ENCODE results near the gene TBC1D22B. TPM values are rescaled to one million over a fixed set of nuclear protein-coding genes. Genes with fewer than 3 reads are reported as not detected.
A peak's percentile ranks its signal among the peaks of the same experiment; 100 is the strongest.
"Not testable (repeated sequence)": the region's sequence is repeated elsewhere in the genome, so short reads cannot be mapped to it uniquely, and the experiment has no call there.

TBC1D22B gene
- total RNA-seq, 2 donors from 2014 or later, result 11.2 to 11.9 TPM

DNA sequence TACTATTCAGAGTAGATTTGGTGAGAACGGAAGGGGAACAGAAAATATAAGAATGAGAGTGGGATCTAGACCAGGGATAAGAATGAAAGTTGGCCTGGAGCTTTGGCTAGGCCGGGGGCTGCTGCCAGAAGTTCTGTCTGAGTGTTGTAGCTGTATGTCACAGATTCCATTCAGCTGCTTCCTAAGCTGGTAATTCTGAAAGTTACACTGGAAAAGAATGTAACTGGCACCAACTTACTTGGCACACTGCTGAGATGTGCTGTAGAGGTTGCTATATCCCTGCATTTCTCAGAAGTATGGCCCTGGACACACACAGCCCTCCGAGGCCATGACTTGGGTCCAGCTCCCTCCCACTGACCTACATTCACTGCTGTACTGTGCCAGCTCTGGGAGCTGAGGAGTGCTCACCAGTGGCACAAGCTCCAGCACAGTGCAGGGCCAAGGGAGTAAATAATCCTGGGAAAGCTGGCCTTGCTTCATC is 26.1 kb downstream of the TBC1D22B start:
- ATAC-seq (no peak), DNase-seq (no peak)
- Mint-ChIP-seq H3K4me1 (peaks cover 14% of the 10 kb centered on the region), H3K27me3 (no peaks in the 10 kb centered on the region), H3K4me3 (no peak overlapping the region), H3K36me3 (ENCODE audit: low read depth) (peaks cover 7% of the 10 kb centered on the region), H3K27ac (peak overlapping the region; percentile 57)
- H3K9me3 ChIP-seq (ENCODE audit: control insufficient read depth, low read length, poor library complexity, severe bottlenecking), result no peaks in the 10 kb centered on the region

GRCh38 chr6:37284781-37285180 is 27.2 kb downstream of the TBC1D22B start:
- Mint-ChIP-seq H3K27me3 (no peaks in the 10 kb centered on the region), H3K4me3 (no peak overlapping the region), H3K27ac (no peak overlapping the region), H3K4me1 (peaks cover 18% of the 10 kb centered on the region), H3K36me3 (ENCODE audit: low read depth) (peaks cover 5% of the 10 kb centered on the region)
- no peak for ATAC-seq
- DNase-seq, result no peak
- H3K9me3 ChIP-seq (ENCODE audit: control insufficient read depth, low read length, poor library complexity, severe bottlenecking), result no peaks in the 10 kb centered on the region

DNA sequence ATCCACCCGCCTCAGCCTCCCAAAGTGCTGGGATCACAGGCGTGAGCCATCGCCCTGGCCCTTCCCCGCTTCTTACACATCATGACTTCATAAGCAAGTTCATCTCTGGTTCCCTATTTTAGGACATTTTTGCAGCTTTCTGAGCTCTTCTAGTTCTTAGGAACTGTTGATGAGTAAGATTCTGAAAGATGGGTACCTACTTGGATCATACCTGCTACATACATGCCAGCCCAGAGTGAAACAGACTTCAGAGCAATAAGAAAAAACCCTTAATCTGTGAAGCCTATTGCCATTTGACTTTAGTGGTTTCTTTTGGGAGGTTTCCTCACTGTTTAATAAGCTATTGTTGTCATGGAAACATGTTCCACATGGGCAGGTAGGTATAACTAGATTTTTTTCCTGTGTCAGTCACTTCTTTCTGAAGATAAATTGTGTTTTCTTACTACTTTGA is 28.3 kb downstream of the TBC1D22B start:
- DNase-seq (no peak), ATAC-seq (no peak)
- Mint-ChIP-seq H3K4me3 (no peak overlapping the region), H3K27ac (no peak overlapping the region), H3K36me3 (ENCODE audit: low read depth) (peaks cover 5% of the 10 kb centered on the region), H3K4me1 (peaks cover 21% of the 10 kb centered on the region), H3K27me3 (no peaks in the 10 kb centered on the region)
- no peaks in the 10 kb centered on the region for H3K9me3 ChIP-seq (ENCODE audit: control insufficient read depth, low read length, poor library complexity, severe bottlenecking)

GRCh38 chr6:37287519-37288157 is 30.1 kb downstream of the TBC1D22B start:
- Mint-ChIP-seq H3K27me3 (no peaks in the 10 kb centered on the region), H3K36me3 (ENCODE audit: low read depth) (peaks cover 11% of the 10 kb centered on the region), H3K27ac (no peak overlapping the region), H3K4me1 (peaks cover 22% of the 10 kb centered on the region), H3K4me3 (no peak overlapping the region)
- no peak for DNase-seq
- H3K9me3 ChIP-seq (ENCODE audit: control insufficient read depth, low read length, poor library complexity, severe bottlenecking), result no peaks in the 10 kb centered on the region
- ATAC-seq, result no peak

DNA sequence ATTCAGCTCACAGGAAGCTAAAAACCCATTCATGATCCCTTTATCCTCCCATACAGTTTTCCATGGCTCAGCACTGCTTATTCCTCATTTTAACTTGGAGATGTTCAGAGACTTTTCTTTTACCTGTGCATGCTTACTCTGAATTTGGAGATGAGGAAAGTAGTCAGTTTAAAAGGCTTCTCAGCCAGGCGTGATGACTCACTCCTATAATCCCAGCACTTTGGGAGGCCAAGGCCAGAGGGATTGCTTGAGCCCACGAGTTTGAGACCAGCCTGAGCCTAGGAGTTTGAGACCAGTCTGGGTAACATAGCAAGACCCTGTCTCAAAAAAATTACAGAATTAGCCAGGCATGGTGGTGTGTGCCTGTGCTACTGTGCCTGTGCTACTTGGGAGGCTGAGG is 30.7 kb downstream of the TBC1D22B start:
- Mint-ChIP-seq H3K4me1 (peaks cover 21% of the 10 kb centered on the region), H3K36me3 (ENCODE audit: low read depth) (peaks cover 11% of the 10 kb centered on the region), H3K27ac (peak overlapping the region; percentile 80), H3K4me3 (no peak overlapping the region), H3K27me3 (no peaks in the 10 kb centered on the region)
- DNase-seq (no peak), ATAC-seq (no peak)
- H3K9me3 ChIP-seq (ENCODE audit: control insufficient read depth, low read length, poor library complexity, severe bottlenecking), result no peaks in the 10 kb centered on the region

GRCh38 chr6:37289931-37290330 is 32.4 kb downstream of the TBC1D22B start:
- no peaks in the 10 kb centered on the region for H3K27me3 Mint-ChIP-seq
- peak overlapping the region; percentile 60 for H3K4me3 Mint-ChIP-seq
- DNase-seq (no peak), ATAC-seq (peak; percentile 89)
- no peaks in the 10 kb centered on the region for H3K9me3 ChIP-seq (ENCODE audit: control insufficient read depth, low read length, poor library complexity, severe bottlenecking)
- peak overlapping the region; percentile 80 for H3K27ac Mint-ChIP-seq
- peaks cover 12% of the 10 kb centered on the region for H3K36me3 Mint-ChIP-seq (ENCODE audit: low read depth)
- peaks cover 21% of the 10 kb centered on the region for H3K4me1 Mint-ChIP-seq

DNA sequence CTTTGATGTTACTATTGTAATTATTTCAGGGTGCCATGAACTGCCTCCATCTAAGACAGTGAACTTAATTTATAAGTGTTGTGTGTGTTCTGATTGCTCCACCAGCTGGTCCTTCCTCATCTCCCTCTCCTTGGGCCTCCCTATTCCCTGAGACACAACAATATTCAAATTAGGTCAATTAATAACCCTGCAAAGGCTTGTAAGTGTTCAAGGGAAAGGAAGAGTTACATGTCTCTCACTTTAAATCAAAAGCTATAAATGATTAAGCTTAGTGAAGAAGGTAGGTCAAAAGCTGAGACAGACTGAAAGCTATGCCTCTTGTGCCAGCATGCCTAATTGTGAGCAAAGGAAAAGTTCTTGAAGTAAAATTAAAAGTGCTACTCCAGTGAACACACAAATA is 35.9 kb downstream of the TBC1D22B start:
- ATAC-seq (no peak), DNase-seq (no peak)
- H3K4me1 Mint-ChIP-seq, result peaks cover 21% of the 10 kb centered on the region
- no peaks in the 10 kb centered on the region for H3K9me3 ChIP-seq (ENCODE audit: control insufficient read depth, low read length, poor library complexity, severe bottlenecking)
- H3K4me3 Mint-ChIP-seq, result no peak overlapping the region
- no peak overlapping the region for H3K27ac Mint-ChIP-seq
- H3K36me3 Mint-ChIP-seq (ENCODE audit: low read depth), result peaks cover 13% of the 10 kb centered on the region
- no peaks in the 10 kb centered on the region for H3K27me3 Mint-ChIP-seq

DNA sequence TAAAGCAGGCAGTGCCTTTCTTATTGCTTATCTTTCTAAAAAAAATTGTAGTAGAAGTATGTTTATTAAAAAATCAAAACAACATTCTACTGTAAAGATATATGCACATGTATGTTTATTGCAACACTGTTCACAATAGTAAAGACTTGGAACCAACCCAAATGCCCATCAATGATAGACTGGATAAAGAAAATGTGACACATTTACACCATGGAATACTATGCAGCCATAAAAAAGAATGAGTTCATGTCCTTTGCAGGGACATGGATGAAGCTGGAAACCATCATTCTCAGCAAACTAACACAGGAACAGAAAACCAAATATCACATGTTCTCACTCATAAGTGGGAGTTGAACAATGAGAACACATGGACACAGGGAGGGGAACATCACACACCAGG is 40.1 kb downstream of the TBC1D22B start:
- H3K9me3 ChIP-seq (ENCODE audit: control insufficient read depth, low read length, poor library complexity, severe bottlenecking); ATAC-seq; H3K27ac Mint-ChIP-seq; H3K4me3 Mint-ChIP-seq; DNase-seq; H3K4me1 Mint-ChIP-seq; H3K36me3 Mint-ChIP-seq (ENCODE audit: low read depth); H3K27me3 Mint-ChIP-seq: not testable (repeated sequence)

DNA sequence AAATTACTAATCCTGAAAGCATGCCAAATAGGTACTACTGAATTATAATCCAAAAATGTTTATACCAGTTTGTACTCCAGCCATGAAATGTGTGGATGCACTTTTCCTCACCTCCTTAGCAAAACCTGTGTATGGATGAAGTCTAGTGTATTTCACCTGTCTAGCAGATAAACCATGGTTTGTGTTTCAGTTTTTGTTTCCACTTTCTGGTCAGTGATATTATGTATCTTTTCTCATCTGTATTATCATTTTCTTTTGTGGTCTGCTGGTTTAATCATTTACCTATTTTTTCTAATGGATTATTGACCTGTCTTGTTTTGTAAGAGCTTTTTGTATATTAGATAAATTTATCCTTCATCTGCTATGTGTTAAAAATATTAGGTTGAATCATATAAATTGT is 41.4 kb downstream of the TBC1D22B start:
- no peaks in the 10 kb centered on the region for H3K27me3 Mint-ChIP-seq
- H3K4me3 Mint-ChIP-seq, result no peak overlapping the region
- H3K4me1 Mint-ChIP-seq, result peaks cover 10% of the 10 kb centered on the region
- ATAC-seq (no peak), DNase-seq (no peak)
- no peaks in the 10 kb centered on the region for H3K9me3 ChIP-seq (ENCODE audit: control insufficient read depth, low read length, poor library complexity, severe bottlenecking)
- H3K27ac Mint-ChIP-seq, result no peak overlapping the region
- H3K36me3 Mint-ChIP-seq (ENCODE audit: low read depth), result peaks cover 6% of the 10 kb centered on the region

DNA sequence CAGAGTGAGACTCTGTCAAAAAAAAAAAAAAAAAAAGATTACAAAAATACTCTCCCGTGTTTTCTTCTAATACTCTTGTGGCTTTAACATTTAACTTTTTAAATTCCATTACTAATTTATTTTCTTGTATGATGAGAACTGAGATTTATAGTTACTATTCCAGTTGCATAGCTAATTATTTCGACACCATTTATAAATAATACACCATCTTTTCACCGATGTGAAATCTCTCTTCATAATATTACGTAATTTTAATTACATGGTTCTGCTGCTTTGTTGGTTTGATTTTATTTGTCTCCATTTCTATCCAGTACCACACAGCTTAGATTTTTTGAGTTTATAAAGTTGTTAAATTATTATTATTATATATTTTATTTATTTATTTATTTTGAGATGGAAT is 42.4 kb downstream of the TBC1D22B start:
- ATAC-seq, result no peak
- peaks cover 6% of the 10 kb centered on the region for H3K36me3 Mint-ChIP-seq (ENCODE audit: low read depth)
- peaks cover 10% of the 10 kb centered on the region for H3K4me1 Mint-ChIP-seq

GRCh38 chr6:37302086-37302686 is 44.6 kb downstream of the TBC1D22B start:
- H3K4me3 Mint-ChIP-seq, result no peak overlapping the region
- peaks cover 4% of the 10 kb centered on the region for H3K36me3 Mint-ChIP-seq (ENCODE audit: low read depth)

More for the DNA sequence above, 42.4 kb downstream of the TBC1D22B start:
- Mint-ChIP-seq H3K4me3 (no peak overlapping the region), H3K27ac (no peak overlapping the region), H3K27me3 (no peaks in the 10 kb centered on the region)
- no peaks in the 10 kb centered on the region for H3K9me3 ChIP-seq (ENCODE audit: control insufficient read depth, low read length, poor library complexity, severe bottlenecking)
- no peak for DNase-seq

DNA sequence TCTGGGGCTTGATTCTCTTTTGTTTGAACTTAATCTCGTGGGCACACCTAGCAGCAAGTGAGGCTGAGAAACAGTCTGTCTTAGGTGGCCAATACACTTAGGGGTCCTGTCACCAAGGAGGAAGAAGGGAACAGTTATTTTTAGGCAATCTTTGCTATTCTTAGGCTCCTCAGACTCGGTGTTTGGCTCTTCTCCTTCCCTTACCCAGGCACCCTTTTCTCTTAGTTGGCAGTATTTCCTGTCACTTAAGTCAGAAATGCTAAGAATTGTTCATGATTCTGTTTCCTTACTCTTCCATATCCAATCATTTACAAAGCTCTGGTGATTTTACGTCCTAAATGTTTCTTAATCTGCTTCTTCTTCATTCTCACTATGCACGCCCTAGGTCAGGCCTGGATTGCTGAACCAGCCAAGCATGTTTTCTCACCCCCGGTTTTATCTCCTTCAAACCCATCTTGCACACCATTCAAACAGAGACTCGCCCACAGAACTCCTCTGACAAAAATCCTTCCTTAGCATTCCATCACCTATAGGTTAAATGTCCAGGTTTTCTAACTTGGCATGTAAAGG is 45.6 kb downstream of the TBC1D22B start:
- peak overlapping the region; percentile 84 for H3K27ac Mint-ChIP-seq
- H3K9me3 ChIP-seq (ENCODE audit: control insufficient read depth, low read length, poor library complexity, severe bottlenecking), result no peaks in the 10 kb centered on the region
- ATAC-seq (no peak), DNase-seq (no peak)
- peaks cover 10% of the 10 kb centered on the region for H3K4me1 Mint-ChIP-seq
- no peaks in the 10 kb centered on the region for H3K27me3 Mint-ChIP-seq
- H3K4me3 Mint-ChIP-seq, result no peak overlapping the region
- H3K36me3 Mint-ChIP-seq (ENCODE audit: low read depth), result peaks cover 4% of the 10 kb centered on the region

More at GRCh38 chr6:37302086-37302686, 44.6 kb downstream of the TBC1D22B start:
- no peak overlapping the region for H3K27ac Mint-ChIP-seq
- ATAC-seq, result no peak
- DNase-seq, result no peak
- H3K9me3 ChIP-seq (ENCODE audit: control insufficient read depth, low read length, poor library complexity, severe bottlenecking), result no peaks in the 10 kb centered on the region
- H3K4me1 Mint-ChIP-seq, result peaks cover 10% of the 10 kb centered on the region
- H3K27me3 Mint-ChIP-seq, result no peaks in the 10 kb centered on the region

- Mint-ChIP-seq H3K4me1 (peaks cover 10% of the 10 kb centered on the region), H3K27me3 (no peaks in the 10 kb centered on the region), H3K27ac (peak overlapping the region; percentile 84), H3K4me3 (no peak overlapping the region), H3K36me3 (ENCODE audit: low read depth) (peaks cover 4% of the 10 kb centered on the region)
- DNase-seq (no peak), ATAC-seq (no peak)
- H3K9me3 ChIP-seq (ENCODE audit: control insufficient read depth, low read length, poor library complexity, severe bottlenecking), result no peaks in the 10 kb centered on the region
Observed at GRCh38 chr6:37303891-37304503, 46.4 kb downstream of the TBC1D22B start.
